NB4 (cell line): ENCODE results near the gene SSB.

Experiments used
- CTCF ChIP-seq: IDR thresholded peaks from one replicate; pipeline ENCODE4 v1.5.1; 2012; ENCODE audit warnings: low read depth, low read length
- MAX ChIP-seq: IDR thresholded peaks from 2 replicates; pipeline ENCODE4 v1.6.1; 2011; ENCODE audit warnings: low read depth, low read length

- TF ChIP-seq MAX, result no peak
- no peak for TF ChIP-seq CTCF
These were observed 33.1 kb upstream of the SSB start for GRCh38 chr2:169765523-169765922.
